Measurements from ENCODE around the gene FGB.

FGB gene

GRCh38 chr4:154534296-154534695 is 28.5 kb upstream of the FGB start:
- Histone ChIP-seq H3K9ac (no peak overlapping the region), H2AFZ (no peak overlapping the region), H3K79me2 (no peaks in the 10 kb centered on the region), H3K4me2 (ENCODE audit: low read length) (no peak overlapping the region), H3K4me3 (ENCODE audit: low read depth, low read length) (no peak overlapping the region), H3K27ac (no peak overlapping the region), H3K4me1 (no peaks in the 10 kb centered on the region), H3K9me3 (ENCODE audit: control insufficient read depth, low read length) (no peaks in the 10 kb centered on the region), H3K36me3 (ENCODE audit: control insufficient read depth, insufficient read depth, low read length) (no peaks in the 10 kb centered on the region), H3K27me3 (ENCODE audit: control insufficient read depth, insufficient read depth, low read length) (no peaks in the 10 kb centered on the region)
- TF ChIP-seq CTCF (IDR thresholded peaks at IDR 0.05) = no peak

- Histone ChIP-seq H3K4me3 (ENCODE audit: low read depth, low read length) (no peak overlapping the region), H3K79me2 (no peaks in the 10 kb centered on the region), H3K36me3 (ENCODE audit: control insufficient read depth, insufficient read depth, low read length) (no peaks in the 10 kb centered on the region), H3K9ac (no peak overlapping the region), H3K27ac (no peak overlapping the region), H2AFZ (no peak overlapping the region), H3K27me3 (ENCODE audit: control insufficient read depth, insufficient read depth, low read length) (no peaks in the 10 kb centered on the region), H3K4me2 (ENCODE audit: low read length) (no peak overlapping the region), H3K9me3 (ENCODE audit: control insufficient read depth, low read length) (no peaks in the 10 kb centered on the region), H3K4me1 (no peaks in the 10 kb centered on the region)
- TF ChIP-seq CTCF (IDR thresholded peaks at IDR 0.05) = no peak
These were observed 20.4 kb upstream of the FGB start for GRCh38 chr4:154542271-154542879.

- Histone ChIP-seq H3K4me1 (peaks cover 4% of the 10 kb centered on the region), H3K9ac (no peak overlapping the region), H3K36me3 (ENCODE audit: control insufficient read depth, insufficient read depth, low read length) (no peaks in the 10 kb centered on the region)
These were observed 17.1 kb upstream of the FGB start for GRCh38 chr4:154545689-154546088.

GRCh38 chr4:154549894-154550790 is 12.7 kb upstream of the FGB start, which contains the start of gene PLRG1:
PLRG1 (minus strand) TSS chr4:154550400; CDS start chr4:154550308, 92 bp downstream.
- Histone ChIP-seq H3K79me2 (peaks cover 4% of the 10 kb centered on the region), H3K4me3 (ENCODE audit: low read depth, low read length) (peak within 1 kb of the TSS; percentile 89), H3K9ac (peak within 1 kb of the TSS; percentile 61), H3K9me3 (ENCODE audit: control insufficient read depth, low read length) (no peaks in the 10 kb centered on the region), H2AFZ (peak within 1 kb of the TSS; percentile 94), H3K27ac (peak within 1 kb of the TSS; percentile 68), H3K4me2 (ENCODE audit: low read length) (peak within 1 kb of the TSS; percentile 86), H3K27me3 (ENCODE audit: control insufficient read depth, insufficient read depth, low read length) (no peaks in the 10 kb centered on the region), H3K36me3 (ENCODE audit: control insufficient read depth, insufficient read depth, low read length) (no peaks in the 10 kb centered on the region), H3K4me1 (peaks cover 4% of the 10 kb centered on the region)
- no peak for TF ChIP-seq CTCF (IDR thresholded peaks at IDR 0.05)

More at GRCh38 chr4:154545689-154546088, 17.1 kb upstream of the FGB start:
- no peak for TF ChIP-seq CTCF (IDR thresholded peaks at IDR 0.05)
- no peak overlapping the region for H3K4me2 ChIP-seq (ENCODE audit: low read length)
- no peak overlapping the region for H2AFZ ChIP-seq
- H3K27me3 ChIP-seq (ENCODE audit: control insufficient read depth, insufficient read depth, low read length) = no peaks in the 10 kb centered on the region
- H3K79me2 ChIP-seq = peaks cover 4% of the 10 kb centered on the region
- H3K27ac ChIP-seq = no peak overlapping the region
- H3K4me3 ChIP-seq (ENCODE audit: low read depth, low read length) = no peak overlapping the region
- H3K9me3 ChIP-seq (ENCODE audit: control insufficient read depth, low read length) = no peaks in the 10 kb centered on the region

Data from parathyroid adenoma (tissue), 2 donors.